Measurements from ENCODE around the gene PLOD3.

The PLOD3 gene

GRCh38 chr7:101165958-101166647, 51.3 kb downstream of the PLOD3 start:
- DNase-seq (ENCODE audit: low spot score): no peak

DNA sequence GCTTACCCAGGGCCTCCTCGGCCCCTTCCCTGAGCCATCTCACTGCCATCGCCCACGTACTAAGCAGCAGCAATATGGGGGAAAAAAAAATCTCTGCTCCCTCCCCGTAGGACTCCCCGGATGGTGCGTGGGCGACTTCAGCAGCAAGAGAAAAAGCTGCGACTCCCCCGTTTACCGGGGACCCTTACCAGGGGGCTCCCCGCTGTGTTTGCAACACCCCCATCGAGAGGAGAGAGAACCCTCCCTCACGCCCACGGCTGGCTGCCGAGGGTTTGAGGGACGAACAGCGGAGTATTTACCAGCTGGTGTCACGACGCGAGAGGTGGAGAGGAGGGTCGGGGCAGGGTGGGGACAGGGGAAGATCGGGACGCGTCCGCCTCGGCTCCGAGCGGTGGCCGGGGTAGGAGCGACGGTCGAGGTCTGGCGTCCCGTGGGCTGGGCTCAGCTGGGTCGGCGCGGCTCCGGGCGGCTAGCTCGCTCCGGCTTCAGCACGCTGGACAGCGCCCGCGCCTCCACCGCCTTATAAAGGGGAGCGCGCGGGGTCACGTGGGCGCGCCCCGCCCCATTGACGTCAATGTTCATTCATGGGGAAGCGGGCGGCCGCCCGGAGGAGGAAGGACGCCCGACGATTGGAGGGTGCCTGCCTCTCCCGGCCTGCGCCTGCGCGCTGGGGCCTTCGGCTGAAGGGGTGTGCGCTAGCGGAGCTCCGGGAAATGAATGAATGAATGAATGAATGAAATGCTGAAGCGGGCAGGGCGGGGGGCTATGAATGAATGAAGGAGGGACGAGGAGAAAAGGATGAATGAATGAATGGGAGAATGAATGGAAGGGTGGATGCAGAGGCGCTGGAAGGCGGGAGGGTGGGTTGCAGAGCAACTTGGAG, 52.1 kb downstream of the PLOD3 start, which contains the start of gene VGF:
TSS of gene VGF (minus strand) at position 495 of the 883 bp plus-strand sequence. CDS start 726 bp downstream, outside the sequence.
- DNase-seq (ENCODE audit: low spot score): peak; percentile 95

DNA sequence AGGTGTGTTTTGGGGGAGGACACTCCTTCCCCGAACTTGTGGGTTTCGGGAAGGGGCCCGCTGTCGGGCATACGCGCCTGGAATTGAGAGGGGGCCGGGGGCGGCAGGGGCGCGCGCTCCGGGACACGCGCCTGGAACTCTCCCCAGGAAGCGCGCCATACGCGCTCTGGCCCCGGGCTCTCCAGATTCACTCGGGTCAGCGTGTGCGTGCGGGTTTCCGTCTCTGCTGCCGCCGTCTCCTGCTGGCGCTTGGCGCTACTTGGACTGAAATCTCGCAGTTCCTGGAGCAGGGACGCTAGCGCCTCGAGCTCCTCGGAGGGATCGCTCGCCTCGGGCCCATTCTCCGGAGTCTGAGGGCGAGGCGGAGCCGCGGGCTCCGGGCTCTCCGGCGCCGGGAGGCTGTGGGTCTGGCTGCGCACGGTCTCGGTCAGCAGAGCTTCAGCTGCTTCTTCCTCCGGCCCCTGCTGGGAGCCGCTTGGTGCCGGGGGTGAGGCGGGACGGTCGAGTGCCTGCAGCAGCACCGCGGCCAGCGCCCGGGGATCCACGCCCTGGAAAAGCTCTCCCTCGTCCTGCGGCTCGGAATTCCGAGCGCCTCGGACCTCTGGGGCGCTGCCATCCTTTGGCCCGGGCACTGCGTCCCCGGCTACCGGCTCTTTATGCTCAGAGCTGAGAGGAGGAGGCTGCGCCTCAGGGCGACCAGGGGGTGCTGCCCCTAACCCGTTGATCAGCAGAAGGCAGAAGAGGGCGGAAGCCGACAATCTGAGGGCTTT, 53.1 kb downstream of the PLOD3 start:
- no peak for DNase-seq (ENCODE audit: low spot score)

DNA sequence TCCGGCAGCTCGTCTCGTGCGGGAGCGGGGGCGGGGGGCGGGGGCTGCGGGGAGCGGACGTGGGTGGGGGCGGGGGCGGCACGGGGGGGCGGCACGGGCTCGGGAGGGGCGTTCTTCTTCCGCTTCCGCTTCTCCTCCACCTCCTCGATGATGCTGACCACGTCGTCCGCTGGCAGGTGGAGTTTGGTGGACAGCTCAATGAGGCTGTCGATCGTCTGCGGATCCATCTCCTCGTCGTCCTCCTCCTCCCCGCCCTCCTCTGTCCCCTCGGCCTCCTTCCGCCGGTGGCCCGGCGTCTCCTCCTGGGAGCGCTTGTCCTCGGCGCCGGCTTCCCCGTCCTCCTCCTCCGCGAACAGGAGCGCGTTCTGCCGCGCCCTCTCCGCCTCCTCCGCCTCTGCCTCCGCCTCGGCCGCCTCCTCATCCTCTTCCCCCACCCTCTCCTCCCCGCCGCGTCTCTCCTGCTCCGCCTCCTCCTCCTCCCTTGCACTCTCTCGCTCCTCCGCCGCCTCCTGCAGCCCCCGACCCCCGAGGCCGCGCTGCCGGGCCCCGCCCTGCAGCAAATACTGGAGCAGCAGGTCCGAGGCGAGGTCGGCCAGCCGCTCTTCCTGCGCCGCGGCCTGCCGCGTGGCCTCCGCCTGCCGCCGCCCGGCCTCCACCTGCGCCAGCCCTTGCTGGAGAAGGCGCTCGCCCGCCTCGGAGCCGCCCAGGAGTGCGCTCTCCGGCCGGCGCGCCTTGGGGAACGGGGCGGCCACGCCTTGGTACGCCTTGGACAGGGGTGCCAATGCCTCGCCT, 53.9 kb downstream of the PLOD3 start:
- peak; percentile 52 for DNase-seq (ENCODE audit: low spot score)

- peak; percentile 33 for DNase-seq (ENCODE audit: low spot score)
Measured at GRCh38 chr7:101162551-101163278, 54.7 kb downstream of the PLOD3 start.

DNA sequence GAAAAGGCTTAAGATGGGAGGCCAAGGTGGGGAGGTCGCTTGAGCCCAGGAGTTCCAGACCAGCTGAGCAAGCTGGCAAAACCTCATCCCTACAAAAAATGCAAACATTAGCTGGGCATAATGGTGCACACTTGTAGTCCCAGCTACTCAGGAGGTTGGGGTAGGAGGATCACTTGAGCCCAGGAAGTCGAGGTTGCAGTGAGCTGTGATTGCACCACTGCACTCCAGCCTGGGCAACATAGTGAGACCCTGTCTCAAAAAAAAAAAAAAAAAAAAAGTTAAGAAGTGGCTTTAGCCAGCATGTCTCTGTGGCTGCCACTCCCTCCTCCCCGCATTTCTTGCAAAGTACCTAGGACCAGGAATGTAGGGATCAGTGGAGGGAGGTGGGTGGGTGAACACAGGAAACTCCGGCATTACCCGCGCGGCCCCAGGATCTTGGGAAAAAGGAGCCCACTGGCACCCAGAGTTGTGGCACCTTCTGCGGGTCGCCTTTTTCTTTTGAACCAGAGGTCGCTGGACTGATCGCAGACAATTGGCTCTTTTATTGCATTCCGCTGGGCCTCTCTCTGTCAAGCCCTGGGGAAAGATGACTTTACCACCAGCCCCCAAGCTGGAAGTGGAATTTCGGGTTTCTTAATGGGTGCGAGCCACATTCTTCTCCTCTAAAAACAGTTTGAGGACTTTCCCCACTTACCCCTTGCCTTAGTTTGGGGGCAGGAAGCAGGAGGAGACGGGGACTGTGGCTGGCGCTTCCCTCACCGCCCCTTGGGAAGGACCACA, 55.5 kb downstream of the PLOD3 start:
- no peak for DNase-seq (ENCODE audit: low spot score)

- DNase-seq (ENCODE audit: low spot score): no peak
Measured at GRCh38 chr7:101160910-101161309, 56.5 kb downstream of the PLOD3 start.

DNA sequence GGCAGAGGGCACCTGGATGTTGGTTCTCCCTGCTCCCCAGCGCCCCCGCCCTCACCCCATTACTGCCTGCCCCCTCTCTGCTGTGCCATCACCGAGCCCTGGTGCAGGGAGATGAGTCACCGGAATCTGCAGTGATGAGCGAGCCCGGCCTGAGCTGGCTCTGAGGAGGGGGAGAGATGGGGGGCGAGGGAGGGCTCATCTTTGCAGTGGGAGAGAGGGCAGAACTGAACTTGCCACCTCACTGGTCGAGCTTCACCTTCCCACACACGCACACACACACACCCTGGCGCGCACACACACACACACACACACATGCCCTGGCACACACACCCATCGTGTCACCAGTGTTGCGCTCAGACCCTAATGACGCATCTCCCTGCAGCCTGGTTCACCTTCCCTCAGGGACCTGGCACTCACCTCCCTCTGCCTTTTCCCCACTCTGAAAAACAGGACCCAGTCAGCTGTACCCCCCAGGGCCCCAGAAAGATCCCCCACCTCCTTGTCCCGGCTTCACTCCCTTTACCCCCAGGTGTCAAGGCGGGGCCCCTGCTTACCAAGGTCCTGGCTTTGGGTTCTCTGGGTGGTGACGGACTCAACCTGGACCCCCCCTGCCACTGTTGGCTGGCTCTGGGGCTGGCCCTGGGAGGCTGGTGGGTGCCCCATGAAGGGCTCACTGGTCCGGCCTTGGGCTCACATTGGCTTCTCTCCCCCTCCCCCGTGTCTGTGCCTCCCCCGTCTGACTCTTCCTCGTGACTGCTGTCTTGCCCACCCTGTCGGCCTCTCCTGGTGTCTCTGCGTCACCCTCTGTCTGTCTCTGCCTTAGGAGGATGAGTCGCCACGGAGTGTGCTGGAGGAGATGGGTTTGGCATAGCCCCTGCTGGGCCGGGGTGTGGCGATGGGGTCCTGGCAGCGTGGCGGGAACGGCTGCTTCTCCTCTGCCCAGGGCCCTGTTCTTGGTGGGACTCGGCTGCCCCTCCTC, 57.4 kb downstream of the PLOD3 start:
- DNase-seq (ENCODE audit: low spot score): no peak

GRCh38 chr7:101156866-101157589, 60.4 kb downstream of the PLOD3 start:
- DNase-seq (ENCODE audit: low spot score): no peak

DNA sequence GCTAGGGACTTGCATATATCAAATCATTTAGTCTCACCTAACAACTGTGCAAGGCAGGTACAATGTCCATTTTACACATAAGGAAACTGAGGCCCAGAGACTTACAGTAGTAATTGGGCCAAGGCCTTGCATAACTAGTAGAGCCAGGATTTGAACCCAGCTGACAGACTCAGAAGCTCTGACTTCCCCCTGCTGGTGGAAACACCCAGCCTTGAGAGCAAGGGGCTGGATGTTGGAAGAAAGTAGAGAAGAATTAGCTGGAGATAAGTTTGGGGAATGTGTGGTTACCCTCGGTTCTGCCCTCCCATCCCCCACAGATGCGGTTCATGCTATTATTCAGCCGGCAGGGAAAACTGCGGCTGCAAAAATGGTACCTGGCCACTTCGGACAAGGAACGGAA, 61.1 kb downstream of the PLOD3 start:
- no peak for DNase-seq (ENCODE audit: low spot score)
